Body of pancreas (tissue), 4 donors: ENCODE data around the gene DERL3.
"Not testable (repeated sequence)": the region's sequence is repeated elsewhere in the genome, so short reads cannot be mapped to it uniquely, and the experiment has no call there.

Experiments used
- POLR2A ChIP-seq, 3 donors: fragments of 450-650 bp; IDR thresholded peaks; one replicate each; pipeline ENCODE4 v1.6.1; 2016; ENCODE audit warnings: antibody characterized with exemption in 3 of 3, mild to moderate bottlenecking in 2 of 3
- TF ChIP-seq, protein P1 (sequence below), 7 experiments: fragments of 450-650 bp in 4 of 7; fragments of 200-600 bp in 3 of 7; sonication (generic) in 3 of 7; IDR thresholded peaks; one replicate each; pipeline ENCODE4 v1.5.1; 2016 to 2019; ENCODE audit warnings: antibody characterized with exemption in 7 of 7

- TF ChIP-seq, protein P1, sequence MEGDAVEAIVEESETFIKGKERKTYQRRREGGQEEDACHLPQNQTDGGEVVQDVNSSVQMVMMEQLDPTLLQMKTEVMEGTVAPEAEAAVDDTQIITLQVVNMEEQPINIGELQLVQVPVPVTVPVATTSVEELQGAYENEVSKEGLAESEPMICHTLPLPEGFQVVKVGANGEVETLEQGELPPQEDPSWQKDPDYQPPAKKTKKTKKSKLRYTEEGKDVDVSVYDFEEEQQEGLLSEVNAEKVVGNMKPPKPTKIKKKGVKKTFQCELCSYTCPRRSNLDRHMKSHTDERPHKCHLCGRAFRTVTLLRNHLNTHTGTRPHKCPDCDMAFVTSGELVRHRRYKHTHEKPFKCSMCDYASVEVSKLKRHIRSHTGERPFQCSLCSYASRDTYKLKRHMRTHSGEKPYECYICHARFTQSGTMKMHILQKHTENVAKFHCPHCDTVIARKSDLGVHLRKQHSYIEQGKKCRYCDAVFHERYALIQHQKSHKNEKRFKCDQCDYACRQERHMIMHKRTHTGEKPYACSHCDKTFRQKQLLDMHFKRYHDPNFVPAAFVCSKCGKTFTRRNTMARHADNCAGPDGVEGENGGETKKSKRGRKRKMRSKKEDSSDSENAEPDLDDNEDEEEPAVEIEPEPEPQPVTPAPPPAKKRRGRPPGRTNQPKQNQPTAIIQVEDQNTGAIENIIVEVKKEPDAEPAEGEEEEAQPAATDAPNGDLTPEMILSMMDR (IDR thresholded peaks at IDR 0.05), result not testable (repeated sequence)
- not testable (repeated sequence) for TF ChIP-seq POLR2A (IDR thresholded peaks at IDR 0.05)
Observed at GRCh38 chr22:23864499-23865154, 25.8 kb upstream of the DERL3 start.
